NCI-H146 treated with DMSO at 0.1 percent for 48 hours (cell line): ENCODE results near the gene CHMP3.
"Not testable (repeated sequence)": the region's sequence is repeated elsewhere in the genome, so short reads cannot be mapped to it uniquely, and the experiment has no call there.

Experiments used
- DNase-seq: peaks from one replicate; lab custom pipeline; 2025; ENCODE audit not compliant: unreplicated experiment; lab: John Stamatoyannopoulos, UW

The CHMP3 gene

DNA sequence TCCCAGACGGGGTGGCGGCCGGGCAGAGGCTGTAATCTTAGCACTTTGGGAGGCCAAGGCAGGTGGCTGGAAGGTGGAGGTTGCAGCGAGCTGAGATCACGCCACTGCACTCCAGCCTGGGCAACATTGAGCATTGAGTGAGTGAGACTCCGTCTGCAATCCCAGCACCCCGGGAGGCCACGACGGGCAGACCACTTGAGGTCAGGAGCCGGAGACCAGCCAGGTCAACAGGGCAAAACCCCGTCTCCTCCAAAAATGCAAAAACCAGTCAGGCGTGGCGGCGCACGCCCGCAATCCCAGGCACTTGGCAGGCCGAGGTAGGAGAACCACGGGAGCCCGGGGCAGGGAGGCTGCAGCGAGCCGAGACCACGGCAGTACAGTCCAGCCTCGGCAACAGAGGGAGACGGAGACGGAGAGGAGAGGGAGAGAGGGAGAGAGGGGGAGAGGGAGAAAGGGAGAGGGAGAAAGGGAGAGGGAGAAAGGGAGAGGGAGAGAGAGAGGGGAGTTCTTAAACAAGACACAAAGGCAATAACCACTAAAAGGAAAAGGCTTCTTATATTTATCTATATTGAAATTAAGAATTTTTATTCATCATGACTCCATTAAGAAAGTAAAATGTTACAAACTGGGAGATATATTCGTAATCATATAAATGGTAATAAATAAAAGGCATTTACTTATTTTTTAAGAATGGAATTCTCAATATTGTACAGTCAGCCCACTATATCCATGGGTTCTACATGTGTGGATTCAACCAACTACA, 13.1 kb downstream of the CHMP3 start:
- DNase-seq: not testable (repeated sequence)

GRCh38 chr2:86549440-86549839, 13.8 kb downstream of the CHMP3 start:
- DNase-seq: not testable (repeated sequence)

GRCh38 chr2:86548913-86549396, 14.3 kb downstream of the CHMP3 start:
- not testable (repeated sequence) for DNase-seq

DNA sequence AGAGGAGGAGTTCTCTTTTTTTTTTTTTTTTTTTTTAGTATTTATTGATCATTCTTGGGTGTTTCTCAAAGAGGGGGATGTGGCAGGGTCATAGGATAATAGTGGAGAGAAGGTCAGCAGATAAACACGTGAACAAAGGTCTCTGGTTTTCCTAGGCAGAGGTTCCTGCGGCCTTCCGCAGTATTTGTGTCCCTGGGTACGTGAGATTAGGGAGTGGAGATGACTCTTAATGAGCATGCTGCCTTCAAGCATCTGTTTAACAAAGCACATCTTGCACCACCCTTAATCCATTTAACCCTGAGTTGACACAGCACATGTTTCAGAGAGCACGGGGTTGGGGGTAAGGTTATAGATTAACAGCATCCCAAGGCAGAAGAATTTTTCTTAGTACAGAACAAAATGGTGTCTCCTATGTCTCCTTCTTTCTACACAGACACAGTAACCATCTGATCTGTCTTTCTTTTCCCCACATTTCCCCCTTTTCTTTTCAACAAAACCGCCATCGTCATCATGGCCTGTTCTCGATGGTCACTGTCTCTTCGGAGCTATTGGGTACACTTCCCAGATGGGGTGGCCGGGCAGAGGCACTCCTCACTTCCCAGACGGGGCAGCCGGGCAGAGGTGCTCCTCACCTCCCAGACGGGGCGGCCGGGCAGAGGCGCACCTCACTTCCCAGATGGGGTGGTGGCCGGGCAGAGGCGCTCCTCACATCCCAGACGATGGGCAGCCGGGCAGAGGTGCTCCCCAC, 14.9 kb downstream of the CHMP3 start:
- DNase-seq: not testable (repeated sequence)

GRCh38 chr2:86545296-86545924, 17.8 kb downstream of the CHMP3 start:
- not testable (repeated sequence) for DNase-seq

DNA sequence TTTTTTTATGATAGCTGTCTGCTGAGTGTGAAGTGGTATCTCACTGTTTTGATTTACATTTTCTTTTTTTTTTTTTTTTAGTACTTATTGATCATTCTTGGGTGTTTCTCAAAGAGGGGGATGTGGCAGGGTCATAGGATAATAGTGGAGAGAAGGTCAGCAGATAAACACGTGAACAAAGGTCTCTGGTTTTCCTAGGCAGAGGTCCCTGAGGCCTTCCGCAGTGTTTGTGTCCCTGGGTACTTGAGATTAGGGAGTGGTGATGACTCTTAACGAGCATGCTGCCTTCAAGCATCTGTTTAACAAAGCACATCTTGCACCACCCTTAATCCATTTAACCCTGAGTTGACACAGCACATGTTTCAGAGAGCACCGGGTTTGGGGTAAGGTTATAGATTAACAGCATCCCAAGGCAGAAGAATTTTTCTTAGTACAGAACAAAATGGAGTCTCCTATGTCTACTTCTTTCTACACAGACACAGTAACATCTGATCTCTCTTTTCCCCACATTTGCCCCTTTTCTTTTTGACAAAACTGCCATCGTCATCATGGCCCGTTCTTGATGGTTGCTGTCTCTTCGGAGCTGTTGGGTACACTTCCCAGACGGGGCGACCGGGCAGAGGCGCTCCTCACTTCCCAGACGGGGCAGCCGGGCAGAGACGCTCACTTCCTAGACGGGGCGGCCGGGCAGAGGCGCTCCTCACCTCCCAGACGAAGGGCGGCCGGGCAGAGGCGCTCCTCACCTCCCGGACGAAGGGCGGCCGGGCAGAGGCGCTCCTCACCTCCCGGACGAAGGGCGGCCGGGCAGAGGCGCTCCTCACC, 18.8 kb downstream of the CHMP3 start:
- DNase-seq: not testable (repeated sequence)

DNA sequence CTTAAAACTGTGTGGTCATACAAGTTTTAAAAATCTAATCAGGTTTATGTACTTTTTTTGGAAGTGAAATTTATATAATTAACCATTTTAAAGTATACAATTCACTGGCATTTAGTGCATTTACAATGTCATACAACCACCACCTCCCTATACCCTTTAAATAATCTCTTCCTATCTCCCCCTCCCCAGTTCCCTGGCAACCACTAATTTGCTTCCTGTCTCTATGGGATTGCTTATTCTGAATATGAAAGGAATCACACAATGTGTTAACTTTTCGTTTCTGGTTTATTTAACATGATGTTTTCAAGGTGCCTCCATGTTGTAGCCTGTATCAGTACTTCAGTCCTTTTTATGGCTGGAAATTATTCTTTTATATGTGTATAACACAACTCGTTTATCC, 19.4 kb downstream of the CHMP3 start:
- DNase-seq: no peak

- no peak for DNase-seq
Observed at GRCh38 chr2:86543335-86543734, 19.9 kb downstream of the CHMP3 start.

DNA sequence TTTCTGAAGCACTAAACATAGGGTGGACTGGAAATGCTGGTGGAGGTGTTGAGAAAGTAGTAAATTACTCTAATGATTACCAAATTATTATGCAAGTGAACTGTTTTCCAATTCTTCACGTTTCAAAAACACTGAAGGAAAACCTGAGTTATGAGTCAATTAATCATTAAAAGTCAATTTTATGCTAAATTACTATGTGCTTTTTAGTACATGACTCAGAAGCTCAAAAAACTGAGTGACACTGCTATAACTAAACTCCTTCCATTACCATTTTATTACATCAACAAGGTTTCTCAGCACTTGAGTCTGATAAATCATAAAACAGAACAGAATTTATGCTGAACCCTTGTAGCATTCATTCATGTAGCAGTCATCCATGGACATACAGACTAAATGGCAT, 20.4 kb downstream of the CHMP3 start:
- DNase-seq: no peak

DNA sequence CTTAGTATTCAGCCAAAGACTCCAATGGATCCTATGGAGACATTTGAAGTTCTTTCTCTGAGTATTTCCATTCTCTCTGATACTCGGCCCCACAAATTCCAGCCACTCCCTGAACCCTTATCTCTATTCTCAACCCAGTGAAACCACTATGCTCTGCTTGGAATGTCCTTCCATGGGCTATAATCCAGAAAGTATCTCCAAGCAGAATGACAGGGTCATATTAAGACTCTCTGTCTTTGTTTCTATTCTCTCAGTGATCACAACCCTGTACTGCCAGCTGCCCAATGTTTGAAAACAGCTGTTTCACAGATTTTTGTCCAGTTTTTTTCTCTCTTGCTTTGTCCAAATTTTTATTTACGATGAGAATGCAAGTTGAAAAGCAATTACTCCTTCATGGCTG, 21.9 kb downstream of the CHMP3 start:
- DNase-seq: no peak

- DNase-seq: no peak
Observed at GRCh38 chr2:86533589-86533988, 29.7 kb downstream of the CHMP3 start.

DNA sequence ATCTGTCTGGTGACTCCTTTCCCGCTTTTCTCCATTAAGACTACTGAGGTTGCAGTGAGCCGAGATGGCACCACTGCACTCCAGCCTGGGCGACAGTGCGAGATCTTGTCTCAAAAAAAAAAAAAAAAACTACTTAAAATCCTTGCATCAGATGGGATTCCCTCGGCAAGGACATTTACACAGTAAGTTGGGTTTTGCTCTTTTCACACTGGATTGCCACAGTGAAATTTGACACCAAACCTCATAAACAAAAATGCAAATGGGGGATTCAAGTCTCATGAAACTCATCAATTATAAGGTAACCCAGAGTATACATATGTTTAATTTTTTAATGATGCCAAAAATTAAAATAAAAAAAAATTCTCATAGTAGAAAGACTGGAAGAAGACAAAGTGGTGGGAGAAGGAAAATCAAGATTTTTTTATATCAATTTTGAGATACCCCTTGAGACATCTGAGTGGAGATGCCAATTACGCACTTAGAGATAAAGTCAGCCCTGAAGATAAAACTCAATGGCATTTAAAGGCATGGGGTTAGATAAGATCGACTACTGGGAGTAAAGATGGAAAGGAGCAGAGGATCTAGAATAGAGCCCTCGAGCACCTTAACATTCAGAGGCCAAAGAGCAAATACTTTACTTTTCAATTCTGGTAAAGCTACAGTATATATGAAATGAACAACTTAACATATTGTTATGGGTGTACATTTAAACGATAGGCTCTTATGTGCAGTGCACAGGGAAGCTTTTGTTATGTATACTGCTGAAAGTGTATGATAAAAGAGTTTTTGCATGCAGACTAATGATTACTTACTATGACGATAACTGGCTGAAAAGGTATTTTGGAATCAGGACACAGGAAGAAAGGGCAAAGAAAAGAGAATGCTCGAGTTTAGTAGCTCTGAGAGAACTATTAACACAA, 37.6 kb downstream of the CHMP3 start:
- DNase-seq: no peak

- DNase-seq: no peak
Observed at GRCh38 chr2:86523491-86523890, 39.8 kb downstream of the CHMP3 start.

- DNase-seq: no peak
Observed at GRCh38 chr2:86522711-86523110, 40.5 kb downstream of the CHMP3 start.

GRCh38 chr2:86521922-86522321, 41.3 kb downstream of the CHMP3 start:
- no peak for DNase-seq

- no peak for DNase-seq
Observed at GRCh38 chr2:86520153-86520552, 43.1 kb downstream of the CHMP3 start.

DNA sequence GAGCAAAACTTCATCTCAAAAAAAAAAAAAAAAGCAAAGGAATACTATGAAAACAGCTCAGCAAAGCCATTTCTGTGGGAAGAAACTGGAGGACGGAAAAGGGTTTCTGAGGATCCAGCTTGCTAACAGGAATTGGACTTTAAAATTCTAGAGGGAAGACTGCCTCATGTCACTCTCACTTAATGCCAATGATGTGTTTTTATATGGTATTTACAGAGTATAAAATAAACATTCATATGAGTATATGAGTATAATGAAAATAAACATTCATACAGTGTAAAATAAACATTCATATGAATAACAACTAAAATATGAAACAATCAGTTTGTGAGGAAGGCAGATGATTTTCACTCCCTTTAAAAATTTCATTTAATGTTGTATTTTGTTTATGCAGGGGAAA, 43.9 kb downstream of the CHMP3 start:
- DNase-seq: no peak

DNA sequence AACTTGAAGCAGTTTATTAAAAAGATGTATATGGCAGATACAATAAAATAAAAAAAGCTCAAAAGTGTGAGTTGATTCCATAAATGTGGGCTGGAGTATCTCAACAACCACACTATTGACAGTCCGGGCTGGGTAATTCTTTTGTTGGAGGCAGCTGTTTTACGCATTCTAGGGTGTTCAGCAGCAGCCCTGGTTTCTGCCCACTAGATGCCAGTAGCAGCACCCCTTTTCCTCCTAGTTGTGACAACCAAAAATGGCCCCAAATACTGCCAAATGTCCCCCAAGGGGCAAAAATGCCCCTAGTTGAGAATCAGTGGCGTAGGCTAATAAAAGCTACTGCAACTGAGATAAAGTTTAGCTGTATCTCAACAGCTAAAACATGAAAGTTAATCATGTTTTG, 44.8 kb downstream of the CHMP3 start:
- no peak for DNase-seq

- no peak for DNase-seq
Observed at GRCh38 chr2:86513948-86514660, 49.1 kb downstream of the CHMP3 start.
